Left renal cortex interstitium (tissue), 4 donors: Measurements from ENCODE around the gene CDYL2. TPM values are rescaled to one million over a fixed set of nuclear protein-coding genes. Genes with fewer than 3 reads are reported as not detected.
"Not testable (repeated sequence)": the region's sequence is repeated elsewhere in the genome, so short reads cannot be mapped to it uniquely, and the experiment has no call there.

ENCODE experiments used
- DNase-seq, 4 donors: peaks; one replicate each; pipeline ENCODE4 v3.0.0-alpha.2; 2013; ENCODE audit warnings: low read depth in 4 of 4, low spot score in 2 of 4, missing footprints in 1 of 4
- polyA plus RNA-seq, 4 donors: library from polyadenylated mRNA; unstranded; fragments of 120-200 nt; gene quantifications; one replicate each; pipeline ENCODE4 v1.2.1, GENCODE V29; 2013; ENCODE audit not compliant: insufficient read length in 4 of 4

Gene CDYL2
- polyA plus RNA-seq, result 1 to 10 TPM; 6.0 to 7.6 (median 7.2) TPM

- no peak for DNase-seq
These were observed at the start of gene CDYL2 for GRCh38 chr16:80804526-80805383. TSS of gene CDYL2 (minus strand) at chr16:80804598. CDS start at chr16:80804173, 425 bp downstream.

GRCh38 chr16:80852261-80852872 lies 48.0 kb upstream of the CDYL2 start:
- DNase-seq, result no peak

- no peak for DNase-seq
These were observed 47.4 kb upstream of the CDYL2 start for GRCh38 chr16:80851831-80852230.

- no peak for DNase-seq
These were observed 46.4 kb upstream of the CDYL2 start for GRCh38 chr16:80850757-80851156.

- DNase-seq, result no peak
These were observed 44.5 kb upstream of the CDYL2 start for GRCh38 chr16:80848862-80849261.

GRCh38 chr16:80846680-80847079 lies 42.3 kb upstream of the CDYL2 start:
- no peak for DNase-seq

- DNase-seq, result no peak
These were observed 41.9 kb upstream of the CDYL2 start for GRCh38 chr16:80846275-80846674.

- DNase-seq, result no peak
These were observed 40.0 kb upstream of the CDYL2 start for GRCh38 chr16:80844395-80844794.

GRCh38 chr16:80841231-80841630 lies 36.8 kb upstream of the CDYL2 start:
- no peak for DNase-seq

GRCh38 chr16:80837533-80838147 lies 33.2 kb upstream of the CDYL2 start:
- peak in 1 of 4 donors; percentile 16 for DNase-seq

GRCh38 chr16:80836846-80837245 lies 32.4 kb upstream of the CDYL2 start:
- DNase-seq, result no peak

- no peak for DNase-seq
These were observed 31.8 kb upstream of the CDYL2 start for GRCh38 chr16:80836202-80836601.

GRCh38 chr16:80831039-80831438 lies 26.6 kb upstream of the CDYL2 start:
- DNase-seq, result no peak

GRCh38 chr16:80828495-80828894 lies 24.1 kb upstream of the CDYL2 start:
- no peak for DNase-seq

GRCh38 chr16:80827007-80827406 lies 22.6 kb upstream of the CDYL2 start:
- DNase-seq, result no peak

GRCh38 chr16:80825365-80825758 lies 21.0 kb upstream of the CDYL2 start:
- no peak for DNase-seq

- DNase-seq, result no peak
These were observed 20.4 kb upstream of the CDYL2 start for GRCh38 chr16:80824623-80825364.

- no peak for DNase-seq
These were observed 15.6 kb upstream of the CDYL2 start for GRCh38 chr16:80819988-80820387.

- no peak for DNase-seq
These were observed 12.0 kb upstream of the CDYL2 start for GRCh38 chr16:80816356-80816755.

GRCh38 chr16:80815278-80815677 lies 10.9 kb upstream of the CDYL2 start:
- not testable (repeated sequence) for DNase-seq

- DNase-seq, result no peak
These were observed 8.2 kb upstream of the CDYL2 start for GRCh38 chr16:80812593-80812992.
